HG03432 (cell line): Measurements from ENCODE around the gene GJA10.

Source experiments
- ATAC-seq: cut with Tn5 transposase; IDR thresholded peaks from one replicate; pipeline ENCODE4 v1.9.1; 2021; ENCODE audit warnings: mild to moderate bottlenecking, moderate library complexity; ENCODE audit not compliant: unreplicated experiment

Gene GJA10

DNA sequence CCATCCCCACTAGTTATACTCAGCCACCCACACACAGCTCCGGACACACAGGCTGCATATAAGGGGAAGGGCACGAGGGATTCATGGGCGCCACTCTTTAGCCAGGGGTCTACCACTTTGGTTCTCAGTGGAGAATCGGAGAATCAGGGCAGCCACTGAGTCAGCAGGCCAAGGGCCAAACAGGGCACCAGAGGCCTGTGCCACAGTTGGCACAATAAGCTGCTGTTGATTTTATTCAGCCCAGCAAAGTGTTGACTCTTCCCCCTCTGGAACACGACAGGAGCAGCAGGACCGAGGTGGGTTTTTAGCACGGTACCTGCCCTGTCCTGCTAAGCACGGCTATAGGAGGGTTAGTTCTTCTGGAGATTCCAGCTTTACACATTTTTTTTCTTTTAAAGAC is 48.3 kb downstream of the GJA10 start:
- no peak for ATAC-seq

DNA sequence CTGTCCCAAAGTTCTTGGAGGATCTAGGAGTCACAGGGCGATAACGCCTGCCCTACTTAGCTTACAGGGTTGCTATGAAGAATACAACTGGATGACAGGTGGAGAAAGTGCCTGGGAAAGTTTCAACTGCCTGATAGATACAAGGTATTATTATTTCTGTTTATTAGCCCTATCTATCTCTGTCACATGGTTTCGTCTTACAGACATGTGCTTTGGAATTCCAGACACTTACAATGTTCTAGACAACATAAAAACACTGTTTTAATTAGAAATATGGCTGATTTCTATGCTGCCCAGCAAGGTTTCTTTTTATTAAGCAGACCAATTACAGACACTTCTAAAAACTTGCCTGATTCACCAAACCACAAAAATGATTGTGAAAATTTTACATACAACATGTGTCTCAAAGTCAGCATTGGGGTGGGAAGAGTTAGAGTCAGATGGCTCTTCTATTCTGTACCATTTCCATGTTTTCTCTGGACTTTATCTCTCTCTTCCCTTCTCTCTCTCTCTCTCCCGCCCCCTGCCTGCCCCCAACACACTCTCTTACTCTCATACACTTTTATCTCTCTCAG is 50.0 kb downstream of the GJA10 start:
- no peak for ATAC-seq

DNA sequence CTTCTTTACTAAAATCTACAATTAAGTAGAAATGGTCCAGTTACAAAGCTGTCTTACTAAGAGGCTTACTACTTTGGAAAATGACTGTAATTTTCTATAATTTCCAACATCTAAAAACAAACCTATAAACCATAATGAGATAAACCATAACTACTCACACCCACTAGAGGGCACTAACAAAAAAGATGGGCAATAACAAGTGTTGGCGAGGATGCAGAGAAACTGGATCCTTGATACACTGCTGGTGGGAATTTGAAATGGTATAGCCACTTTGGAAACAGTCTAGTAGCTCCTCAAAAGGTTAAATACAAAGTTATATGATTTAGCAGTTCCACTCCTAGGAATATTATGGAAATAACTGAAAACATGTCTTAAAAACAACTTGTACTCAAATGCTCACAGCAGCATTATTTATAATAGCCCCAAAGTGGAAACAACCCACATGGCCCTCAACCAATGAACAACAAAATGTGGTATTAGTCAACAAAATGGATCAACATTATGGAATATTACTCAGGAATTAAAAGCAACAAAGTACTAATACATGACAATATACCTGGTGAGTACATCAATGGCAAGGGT is 50.6 kb downstream of the GJA10 start:
- no peak for ATAC-seq
